ENCODE measurements around the gene ITGB2.

Gene ITGB2

DNA sequence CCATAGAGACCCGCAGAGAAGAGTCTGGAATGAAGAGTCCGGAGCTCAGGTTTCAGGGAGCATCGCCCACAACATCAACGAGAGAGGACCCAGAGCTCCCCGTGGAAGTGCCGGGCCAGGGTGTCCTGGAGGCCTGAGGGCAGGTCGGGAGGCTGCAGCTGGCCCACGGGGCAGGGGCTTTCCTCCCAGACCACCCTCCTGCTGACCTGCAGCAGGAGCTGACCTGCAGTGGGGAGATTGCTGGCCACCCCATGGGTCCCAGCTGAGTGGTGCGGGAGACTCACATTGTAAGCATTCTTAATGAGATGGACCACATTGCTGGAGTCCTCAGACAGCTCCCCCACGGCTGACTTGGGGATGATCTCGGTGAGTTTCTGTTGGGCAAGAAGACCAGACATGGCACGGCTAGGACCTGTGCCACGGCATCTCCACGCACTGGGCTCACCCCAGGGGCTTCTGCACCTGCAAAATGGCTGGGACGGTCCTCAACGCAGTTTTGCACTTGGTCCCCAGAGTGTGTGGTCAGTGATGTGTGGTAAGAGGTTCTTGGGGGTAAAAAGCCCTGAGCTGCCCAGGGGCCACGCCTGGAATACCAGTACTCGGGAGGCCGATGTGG is 25.9 kb downstream of the ITGB2 start:
- no peak for DNase-seq

DNA sequence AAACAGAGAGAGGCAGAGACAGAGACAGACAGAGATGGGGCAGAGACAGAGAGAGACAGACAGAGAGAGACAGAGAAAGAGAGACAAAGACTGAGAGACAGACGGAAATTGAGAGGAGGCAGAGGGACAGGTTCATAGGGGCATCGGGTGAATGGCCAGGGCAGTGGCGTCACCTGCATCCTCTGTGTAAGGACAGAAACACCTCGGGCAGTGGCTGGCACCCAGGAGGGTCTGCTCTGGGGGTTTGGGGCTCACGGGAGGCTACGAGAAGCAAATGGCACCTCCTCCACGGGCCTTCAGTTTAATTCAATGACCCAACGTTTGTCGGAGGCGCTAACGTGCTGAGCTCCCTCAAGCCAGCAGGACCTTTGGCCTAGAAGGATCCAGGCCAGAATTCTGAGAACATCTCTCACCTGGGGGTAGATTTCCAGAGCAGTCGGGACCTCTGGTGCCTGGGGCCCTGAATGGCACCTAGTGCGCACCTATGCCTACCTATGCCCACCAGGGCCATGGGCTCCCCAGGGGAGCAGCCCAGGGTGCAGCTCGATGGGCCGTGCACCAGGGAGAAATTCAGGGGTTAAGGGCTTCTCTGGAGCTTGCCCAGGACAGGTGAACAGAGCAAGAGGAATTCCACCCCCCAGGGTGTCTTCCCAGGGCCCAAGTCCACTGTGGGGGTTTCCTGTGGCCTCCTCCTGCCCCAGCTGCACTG is 26.6 kb downstream of the ITGB2 start:
- no peak for DNase-seq

DNA sequence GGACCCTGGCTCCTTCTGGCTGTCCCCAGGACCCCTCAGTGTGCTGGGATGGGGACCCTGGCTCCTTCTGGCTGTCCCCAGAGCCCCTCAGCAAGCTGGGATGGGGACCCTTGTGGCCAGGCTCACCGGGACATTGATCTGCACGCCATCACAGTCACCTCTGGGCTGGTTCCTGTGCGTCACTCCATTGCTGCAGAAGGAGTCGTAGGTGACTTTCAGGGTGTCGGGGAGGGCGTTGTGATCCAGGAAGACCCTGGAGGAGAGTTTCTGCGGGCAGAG is 27.5 kb downstream of the ITGB2 start:
- no peak for DNase-seq

DNA sequence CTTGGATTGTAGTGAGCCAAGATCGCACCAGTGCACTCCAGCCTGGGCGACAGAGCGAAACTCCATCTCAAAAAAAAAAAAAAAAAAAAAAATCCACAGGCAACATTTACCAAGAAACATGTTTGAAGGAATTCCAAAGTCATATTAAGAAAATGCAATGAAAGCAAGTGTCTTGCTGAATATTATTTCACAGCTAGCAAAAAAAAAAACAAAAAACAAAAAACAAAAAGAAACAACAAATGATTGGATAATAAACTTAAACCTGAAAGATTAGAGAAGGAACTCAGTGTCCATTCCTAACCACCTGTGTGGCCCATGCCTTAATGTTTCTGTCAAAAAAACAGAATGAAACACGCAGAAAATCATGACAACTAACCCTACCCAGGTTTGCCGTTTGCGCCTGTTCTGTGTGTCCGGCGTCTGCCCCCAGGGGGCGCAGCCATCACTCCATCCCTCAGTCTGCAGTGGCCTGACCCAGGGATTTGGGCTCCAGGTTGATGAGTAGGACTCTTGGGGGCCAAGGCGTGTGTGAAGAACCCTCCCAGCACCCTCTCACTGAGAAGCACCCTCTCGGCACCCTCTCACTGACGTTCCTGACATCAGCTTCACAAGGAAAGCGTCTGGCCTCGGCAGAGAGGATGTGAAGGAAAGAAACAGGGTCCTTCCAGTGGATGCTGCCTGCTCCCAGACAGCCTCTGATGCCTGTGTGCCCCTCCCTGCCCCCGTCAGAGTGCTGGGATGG is 28.0 kb downstream of the ITGB2 start:
- peak; percentile 46 for DNase-seq

DNA sequence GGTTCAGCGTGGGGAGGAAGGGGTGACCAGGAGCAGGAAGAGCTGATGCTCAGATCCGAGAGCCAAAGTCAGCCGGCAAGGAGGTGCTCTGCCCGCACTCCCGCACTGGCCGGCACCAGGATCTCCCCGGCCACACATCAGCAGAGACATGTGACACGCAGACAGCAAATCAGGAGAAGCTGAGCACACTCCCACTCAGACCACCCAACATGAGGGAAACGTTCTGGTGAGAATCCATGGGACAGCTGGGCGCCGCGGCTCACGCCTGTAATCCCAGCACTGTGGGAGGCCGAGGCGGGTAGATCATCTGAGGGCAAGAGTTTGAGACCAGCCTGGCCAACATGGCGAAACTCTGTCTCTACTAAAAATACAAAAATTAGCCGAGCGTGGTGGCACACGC is 28.6 kb downstream of the ITGB2 start:
- no peak for DNase-seq

DNA sequence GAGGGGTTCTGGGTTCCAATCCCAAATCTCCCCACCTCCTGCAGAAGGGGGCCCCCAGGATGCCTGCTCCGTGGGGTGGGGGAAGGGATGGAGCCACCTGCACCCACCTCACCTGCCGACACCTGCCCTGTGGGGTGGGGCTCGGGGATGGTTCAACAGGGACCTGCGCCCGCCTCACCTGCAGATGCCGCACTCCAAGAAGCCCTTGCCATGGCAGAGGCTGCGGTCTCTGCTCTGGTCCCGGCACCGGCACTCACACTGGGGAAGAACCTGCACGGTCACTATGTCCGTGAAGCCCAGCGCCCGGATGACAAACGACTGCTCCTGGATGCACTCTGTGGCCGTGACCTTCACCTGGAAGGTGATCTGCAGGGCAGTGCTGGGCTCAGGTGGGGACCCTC is 29.1 kb downstream of the ITGB2 start:
- no peak for DNase-seq

DNA sequence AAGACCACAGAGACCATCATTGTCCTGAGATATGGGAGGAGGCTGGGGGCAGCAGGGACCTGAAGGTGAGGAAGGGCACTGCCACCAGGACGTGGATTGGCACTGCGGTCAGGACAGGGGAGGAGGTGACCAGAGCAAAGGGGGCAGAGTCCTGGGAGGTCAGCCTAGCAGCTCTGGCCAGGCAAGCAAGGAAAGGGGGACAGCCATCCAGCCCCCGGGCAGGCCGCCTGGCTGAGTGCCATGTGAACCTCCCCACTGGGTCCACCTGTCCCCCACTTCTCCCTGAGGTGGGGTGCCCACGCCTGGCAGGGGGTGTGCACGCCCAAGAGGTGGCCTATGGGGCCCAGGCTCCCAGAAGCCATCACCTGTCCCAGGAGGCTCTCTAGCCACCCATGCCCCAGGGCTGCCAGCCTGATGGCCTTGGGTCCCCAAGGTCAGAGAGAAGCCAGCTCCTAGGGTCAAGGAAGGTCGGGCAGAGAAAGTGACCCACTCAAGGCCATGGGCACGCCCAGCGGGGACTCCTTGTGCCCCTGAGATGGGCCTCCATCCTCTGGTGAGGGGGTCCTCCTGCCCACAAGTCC is 29.6 kb downstream of the ITGB2 start:
- no peak for DNase-seq

DNA sequence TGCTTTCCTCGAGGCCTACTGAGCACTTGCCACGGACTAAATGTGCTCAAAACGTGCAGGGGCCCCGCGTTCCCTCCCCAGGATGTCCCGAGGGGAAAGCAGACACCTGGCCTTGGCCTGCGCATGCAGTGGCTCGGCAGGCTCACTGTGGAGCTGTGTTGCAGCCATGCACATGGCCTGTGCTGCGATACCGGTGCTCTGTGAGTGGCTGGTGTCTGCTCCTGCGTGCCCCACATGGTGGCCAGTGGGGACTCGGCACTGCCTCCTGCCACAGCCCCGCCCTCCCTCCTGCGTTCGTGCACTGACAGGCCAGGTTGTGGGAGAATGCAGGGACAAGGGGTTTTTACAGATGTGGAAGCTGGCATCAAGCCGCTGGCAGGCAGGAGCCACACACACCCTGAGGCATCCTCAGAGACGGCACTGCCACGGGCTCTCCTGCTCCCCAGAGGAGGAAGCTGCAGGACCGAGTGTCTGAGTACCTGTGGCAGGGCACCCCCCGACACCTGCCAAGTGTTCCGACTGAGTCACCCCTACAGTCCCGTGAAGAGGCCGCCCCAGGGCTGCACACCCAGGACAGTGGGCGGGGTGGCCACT is 30.3 kb downstream of the ITGB2 start:
- DNase-seq: no peak

DNA sequence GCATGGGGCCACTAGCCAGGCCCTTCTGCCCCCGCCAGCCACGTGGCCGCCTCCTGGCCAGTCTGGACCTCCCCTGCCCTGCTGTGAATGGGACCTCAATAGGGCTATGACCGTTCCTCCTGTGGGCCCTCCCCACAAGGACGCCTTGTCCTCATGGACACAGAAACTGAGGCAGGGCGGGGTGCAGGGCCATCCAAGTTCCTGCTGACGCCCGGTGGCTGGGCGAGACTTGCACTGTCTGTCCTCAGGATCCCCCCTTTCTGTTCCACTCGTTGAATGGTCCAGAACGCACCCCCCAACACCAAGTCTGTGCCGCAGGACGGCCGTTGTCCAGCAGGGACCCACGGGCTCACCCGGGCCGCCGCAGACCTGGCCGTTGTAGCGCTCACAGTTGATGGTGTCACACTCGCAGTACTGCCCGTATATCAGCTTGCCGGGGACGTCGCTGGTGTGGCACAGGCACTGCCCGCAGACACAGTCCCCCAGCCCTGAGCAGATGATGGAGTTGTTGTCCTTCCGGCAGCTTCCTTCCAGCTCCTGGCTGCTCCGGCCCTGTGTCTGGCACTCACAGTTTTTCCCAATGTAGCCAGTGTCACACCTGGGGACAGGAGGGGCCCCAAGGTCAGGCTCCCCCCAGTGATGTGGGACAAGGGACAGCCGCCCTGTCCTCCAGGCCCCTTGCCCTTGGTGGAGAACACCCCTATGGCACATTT is 30.9 kb downstream of the ITGB2 start:
- DNase-seq: no peak

DNA sequence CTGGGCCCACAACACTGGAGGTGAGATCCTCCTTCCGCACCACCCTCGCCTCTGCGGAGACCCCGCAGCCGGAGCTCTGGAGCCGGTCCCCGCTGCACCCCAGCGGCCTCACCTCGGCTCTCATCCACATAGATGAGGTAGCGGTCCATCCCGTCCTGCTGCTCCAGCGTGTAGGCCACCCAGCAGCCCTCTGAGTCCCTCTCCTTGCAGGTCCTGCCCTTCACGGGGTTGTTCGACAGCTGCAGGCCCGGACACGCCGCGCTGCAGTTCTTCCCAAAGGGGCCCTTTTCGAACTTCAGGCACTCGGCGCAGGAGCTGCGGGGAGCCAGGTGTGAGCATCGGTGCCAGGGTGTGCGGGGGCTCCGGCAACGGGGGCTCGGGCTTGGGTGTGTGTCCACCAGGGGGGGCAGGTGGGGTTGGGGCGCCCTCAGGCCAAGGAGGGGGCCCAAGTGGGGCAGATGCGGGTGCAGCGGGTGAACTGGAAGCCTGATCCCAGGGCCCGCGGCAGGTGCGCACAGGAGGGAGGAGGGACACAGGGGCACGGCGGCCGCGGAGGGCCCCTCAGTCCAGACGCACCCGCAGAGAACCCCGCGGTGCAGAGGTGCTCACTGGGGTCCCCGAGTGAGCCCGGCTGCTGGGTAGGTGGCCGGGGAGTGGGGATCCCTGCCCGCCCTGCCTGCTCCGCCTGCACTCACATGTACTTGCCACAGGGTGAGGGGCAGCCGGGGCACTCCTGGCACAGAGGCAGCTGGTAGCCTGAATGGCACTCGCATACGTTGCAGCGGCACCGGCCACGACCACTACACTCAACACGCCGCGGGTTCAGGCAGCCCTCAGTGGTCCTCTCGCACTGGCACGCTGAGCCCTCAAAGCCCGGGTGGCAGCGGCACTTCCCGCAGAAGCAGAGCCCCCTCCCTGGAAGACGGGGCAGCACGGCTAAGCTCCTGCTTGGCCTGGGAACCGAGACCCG is 31.8 kb downstream of the ITGB2 start:
- DNase-seq: no peak

DNA sequence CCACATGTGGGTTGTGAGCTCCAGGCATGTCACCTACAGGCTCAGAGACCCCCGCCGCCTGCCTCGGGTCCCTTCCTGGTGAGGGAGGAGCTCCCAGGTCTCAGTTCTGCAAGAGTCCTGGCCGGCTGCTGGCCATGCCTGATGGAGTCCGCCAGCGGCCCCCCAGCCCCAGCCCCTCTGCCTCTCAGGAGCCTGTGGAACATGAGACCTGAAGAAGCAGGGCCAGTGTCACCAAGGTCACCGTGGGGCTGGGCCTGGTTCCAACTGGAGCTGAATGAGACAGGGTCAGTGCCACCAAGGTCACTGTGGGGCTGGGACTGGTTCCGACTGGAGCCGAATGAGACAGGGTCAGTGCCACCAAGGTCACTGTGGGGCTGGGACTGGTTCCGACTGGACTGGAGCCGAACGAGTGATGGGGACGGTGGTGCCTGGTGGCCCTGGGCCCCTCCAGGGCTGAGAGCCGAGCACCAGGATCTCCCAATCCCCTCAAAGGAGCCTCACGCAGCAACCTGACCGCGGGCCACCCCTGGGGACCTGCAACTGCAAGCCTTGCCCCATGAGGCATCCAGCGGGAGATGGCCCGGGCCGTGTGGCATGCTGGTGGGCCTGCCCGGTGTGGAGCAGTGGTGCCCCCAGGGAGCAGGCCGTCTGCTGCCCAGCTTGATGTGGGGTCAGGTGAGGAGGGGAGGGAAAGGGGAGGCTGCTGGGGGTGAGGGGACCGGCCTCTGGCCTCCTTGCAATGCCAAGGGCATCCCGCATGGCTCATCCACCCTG is 32.7 kb downstream of the ITGB2 start:
- DNase-seq: no peak

DNA sequence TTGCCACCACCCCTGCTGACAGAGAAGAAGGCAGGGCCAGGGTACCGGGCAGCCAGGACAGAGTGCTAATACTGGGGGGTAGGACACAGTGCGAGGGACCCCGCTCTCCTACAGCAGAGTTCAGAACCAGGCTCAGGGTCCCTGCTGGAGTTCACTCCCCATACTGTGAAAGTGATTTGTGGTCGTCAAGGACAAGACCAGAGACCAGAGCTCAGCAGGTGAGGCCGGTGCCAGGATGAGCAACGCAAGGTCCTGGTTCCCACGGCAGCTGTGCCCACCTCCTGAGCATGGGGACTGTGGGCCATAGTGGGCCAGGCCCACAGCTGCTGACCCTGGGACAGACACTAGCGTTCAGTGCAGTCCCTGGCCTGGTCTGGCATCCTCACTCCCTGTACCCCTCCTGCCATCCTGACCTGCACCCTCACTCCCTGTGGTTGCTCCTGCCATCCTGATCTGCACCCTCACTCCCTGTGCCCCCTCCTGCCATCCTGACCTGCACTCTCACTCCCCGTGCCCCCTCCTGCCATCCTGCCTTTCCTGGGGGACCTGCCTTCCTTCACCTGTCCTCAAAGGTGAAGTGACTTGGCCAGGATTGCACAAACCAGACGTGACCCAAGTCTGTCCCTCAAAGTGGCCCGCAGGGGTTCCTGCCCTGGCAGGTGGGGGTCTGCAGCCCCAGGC is 33.4 kb downstream of the ITGB2 start:
- DNase-seq: no peak

DNA sequence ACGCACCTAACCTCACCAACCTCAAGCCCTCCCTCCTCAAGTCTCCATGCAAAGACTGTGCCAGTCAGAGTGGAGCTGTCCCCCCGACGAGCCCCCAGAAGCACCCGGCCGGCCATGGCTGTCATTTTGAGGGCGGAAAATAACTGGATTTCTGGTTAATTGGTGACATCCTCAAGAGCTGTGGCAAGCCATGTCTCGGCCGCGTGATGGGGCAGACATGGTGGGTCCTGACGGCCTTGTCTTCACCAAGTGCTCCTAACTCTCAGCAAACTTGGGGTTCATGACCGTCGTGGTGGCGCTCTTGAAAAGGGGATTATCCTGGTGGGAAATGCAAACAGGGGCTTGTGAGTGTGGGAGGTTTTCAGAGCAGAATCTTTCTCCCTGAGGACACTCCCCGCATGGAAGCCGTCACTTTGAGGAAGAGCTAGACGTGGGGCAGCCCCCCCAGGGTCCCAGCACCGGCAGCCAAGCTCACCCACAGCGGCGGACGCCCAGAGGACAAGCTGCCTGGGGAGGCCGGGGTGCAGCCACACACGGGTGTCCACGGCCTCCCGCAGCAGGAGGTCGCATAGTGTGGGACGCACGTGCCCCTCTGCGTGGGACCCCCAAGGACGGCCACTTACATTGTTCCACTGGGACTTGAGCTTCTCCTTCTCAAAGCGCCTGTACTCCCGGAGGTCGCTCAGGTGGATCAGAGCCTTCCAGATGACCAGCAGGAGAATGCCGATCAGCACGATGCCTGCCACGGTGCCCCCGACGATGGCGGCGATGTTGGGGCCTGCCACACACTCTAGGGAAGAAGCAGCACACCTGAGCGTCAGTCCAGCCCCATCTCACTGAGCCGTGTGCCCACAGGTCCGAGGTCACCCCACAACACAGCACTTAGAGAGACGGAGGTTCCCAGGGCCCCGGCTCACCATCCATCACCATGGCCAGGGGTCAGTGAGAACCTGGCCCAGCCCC is 34.3 kb downstream of the ITGB2 start:
- no peak for DNase-seq

DNA sequence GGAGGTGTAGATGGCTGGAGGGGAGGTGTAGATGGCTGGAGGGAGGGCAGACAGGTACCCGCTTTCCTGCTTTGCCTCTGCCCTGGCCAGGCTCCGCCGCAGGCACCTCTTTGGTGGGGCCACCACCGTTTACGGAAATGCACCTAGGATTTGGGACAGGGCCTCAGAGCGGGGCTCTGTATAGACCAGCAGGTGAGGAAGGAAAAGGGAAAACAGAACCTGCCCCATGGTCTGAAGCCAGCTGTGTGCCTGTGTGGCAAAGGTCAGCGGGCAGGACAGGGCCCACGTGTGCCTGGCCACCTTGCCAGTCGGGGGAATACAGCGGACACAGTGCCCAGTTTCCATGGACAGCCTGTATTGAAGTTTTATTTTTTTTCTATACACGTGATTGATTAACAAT is 35.1 kb downstream of the ITGB2 start:
- DNase-seq: no peak

DNA sequence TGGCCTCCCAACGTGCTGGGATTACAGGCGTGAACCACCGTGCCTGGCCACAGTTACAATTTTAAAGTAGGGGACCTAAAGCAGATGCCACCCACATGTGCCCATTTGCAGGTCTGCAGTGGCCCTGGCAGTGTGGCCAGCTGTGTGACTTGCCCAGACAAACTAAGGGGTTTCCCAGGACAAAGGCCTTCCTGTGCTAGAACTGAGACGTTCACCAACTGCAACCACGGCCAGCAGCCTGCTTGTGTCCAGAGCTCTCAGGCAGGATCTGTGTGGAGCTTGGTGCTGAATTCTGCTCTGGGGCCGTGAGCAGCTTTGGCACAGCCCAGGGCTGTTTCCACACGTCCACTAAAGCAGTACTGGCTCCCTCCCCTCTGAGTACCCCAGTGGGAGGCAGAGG is 36.6 kb downstream of the ITGB2 start:
- no peak for DNase-seq

DNA sequence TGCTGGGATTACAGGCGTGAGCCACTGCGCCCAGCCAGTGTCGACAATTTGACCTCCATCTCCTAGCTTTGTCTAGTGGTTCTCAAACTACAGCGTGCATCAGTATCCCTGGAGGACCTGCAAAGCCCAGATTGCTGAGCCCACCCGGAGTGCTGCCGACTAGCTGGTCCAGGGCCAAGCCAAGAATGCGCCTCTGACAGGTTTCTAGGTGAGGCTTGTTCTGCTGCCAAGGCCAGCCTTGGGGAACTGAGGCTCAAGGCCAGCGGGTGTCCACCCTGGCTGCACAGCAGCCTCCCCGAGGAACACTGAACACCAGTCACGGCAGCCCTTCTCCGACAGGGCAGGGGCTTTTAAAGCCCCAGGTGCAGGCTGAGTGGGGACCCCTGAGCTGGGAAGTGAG is 37.4 kb downstream of the ITGB2 start:
- no peak for DNase-seq

DNA sequence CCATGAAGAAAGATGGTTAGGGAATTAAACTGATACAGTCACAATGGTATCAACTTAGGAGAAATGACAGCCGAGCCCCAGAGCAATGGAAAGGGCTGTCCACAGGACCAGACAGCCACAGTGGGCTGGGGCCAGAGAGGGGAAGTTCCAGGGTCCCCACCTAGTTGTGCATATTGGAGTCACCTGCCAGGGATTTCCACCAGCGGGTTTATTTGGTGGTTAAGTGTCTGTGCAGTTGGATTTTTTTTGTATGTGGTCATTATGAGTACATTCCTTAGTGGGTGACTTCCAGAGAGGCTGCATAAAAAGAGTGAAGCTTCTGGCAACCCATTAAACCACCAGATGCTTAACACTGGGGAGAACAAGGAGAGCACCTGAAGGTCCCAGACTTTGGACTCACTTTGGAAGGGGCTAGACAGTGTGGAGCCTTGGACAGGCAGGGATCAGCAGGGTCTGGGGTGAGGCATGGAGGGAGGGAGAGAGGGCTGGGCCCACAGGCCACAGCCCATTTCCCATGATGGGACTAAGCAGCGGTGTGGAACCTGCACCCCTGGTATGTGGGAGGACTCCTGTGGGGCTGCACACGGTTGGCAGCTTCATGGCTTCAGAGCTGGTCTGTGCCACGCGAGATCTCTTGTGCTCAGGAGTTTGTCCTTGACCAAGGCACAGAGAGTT is 39.4 kb downstream of the ITGB2 start:
- no peak for DNase-seq

DNA sequence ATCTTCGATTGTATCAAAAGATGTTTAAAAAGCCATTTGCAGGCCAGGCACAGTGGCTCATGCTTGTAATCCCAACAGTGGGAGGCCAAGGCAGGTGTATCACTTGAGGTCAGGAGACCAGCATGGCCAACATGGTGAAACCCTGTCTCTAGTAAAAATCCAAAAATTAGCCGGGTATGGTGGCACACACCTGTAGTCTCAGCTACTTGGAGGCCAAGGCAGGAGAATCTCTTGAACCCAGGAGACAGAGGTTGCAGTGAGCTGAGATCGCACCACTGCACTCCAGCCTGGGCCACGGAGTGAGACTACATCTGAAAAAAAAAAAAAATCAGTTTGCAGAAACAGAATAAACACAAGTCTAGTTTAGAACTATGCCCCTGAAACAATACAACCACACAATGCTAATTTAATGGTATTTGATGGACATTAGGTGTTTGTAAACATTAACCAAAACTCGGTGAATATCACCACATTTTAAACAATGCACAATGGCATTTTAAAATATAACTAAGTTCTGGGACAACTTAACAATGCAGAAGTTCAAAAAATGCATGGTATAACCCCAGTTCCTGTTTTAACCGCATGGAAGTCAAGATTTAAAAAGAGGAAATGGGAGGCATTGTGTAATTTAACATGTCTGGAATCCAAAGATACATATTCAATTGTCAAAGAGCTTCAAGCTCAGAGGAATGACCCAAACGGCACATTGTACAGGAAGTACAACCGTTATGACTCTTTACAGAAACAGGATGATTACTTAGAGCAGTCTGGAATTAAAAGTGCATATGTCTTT is 40.1 kb downstream of the ITGB2 start:
- no peak for DNase-seq

All from NCI-H1694 (cell line).